Stimulated activated CD8-positive, alpha-beta memory T cell treated with anti-CD3 and anti-CD28 coated beads, Interleukin-4, amount 100 ng/mL, for 1 hour (primary cell): ENCODE results near the gene OR1D5.
"Not testable (repeated sequence)": the region's sequence is repeated elsewhere in the genome, so short reads cannot be mapped to it uniquely, and the experiment has no call there.

Experiments
- DNase-seq, 2 donors: peaks; one replicate each; pipeline ENCODE4 v3.0.0-alpha.2; 2020; ENCODE audit warnings: low read depth in 2 of 2, low spot score in 1 of 2

Gene OR1D5

GRCh38 chr17:3032258-3033247 lies 30.9 kb downstream of the OR1D5 start:
- no peak for DNase-seq

GRCh38 chr17:3030852-3031470 lies 32.4 kb downstream of the OR1D5 start:
- not testable (repeated sequence) for DNase-seq

GRCh38 chr17:3030096-3030495 lies 33.3 kb downstream of the OR1D5 start:
- DNase-seq: no peak

- no peak for DNase-seq
These were observed 34.0 kb downstream of the OR1D5 start for GRCh38 chr17:3029213-3029913.

- no peak for DNase-seq
These were observed 35.4 kb downstream of the OR1D5 start for GRCh38 chr17:3027786-3028532.

GRCh38 chr17:3026856-3027751 lies 36.3 kb downstream of the OR1D5 start:
- no peak for DNase-seq

GRCh38 chr17:3026125-3026855 lies 37.1 kb downstream of the OR1D5 start:
- no peak for DNase-seq

- DNase-seq: no peak
These were observed 37.8 kb downstream of the OR1D5 start for GRCh38 chr17:3025421-3026124.

GRCh38 chr17:3024346-3024745 lies 39.1 kb downstream of the OR1D5 start:
- DNase-seq: no peak

- DNase-seq: no peak
These were observed 41.2 kb downstream of the OR1D5 start for GRCh38 chr17:3022197-3022596.

- no peak for DNase-seq
These were observed 43.0 kb downstream of the OR1D5 start for GRCh38 chr17:3020381-3020780.

GRCh38 chr17:3019761-3020160 lies 43.6 kb downstream of the OR1D5 start:
- DNase-seq: no peak

GRCh38 chr17:3017936-3018335 lies 45.5 kb downstream of the OR1D5 start:
- DNase-seq: no peak

- DNase-seq: no peak
These were observed 47.5 kb downstream of the OR1D5 start for GRCh38 chr17:3015890-3016289.

GRCh38 chr17:3012926-3013581 lies 50.4 kb downstream of the OR1D5 start:
- peak; percentile 11 to 17 for DNase-seq
